Central memory CD8-positive, alpha-beta T cell (primary cell): ENCODE measurements around the gene RNPEPL1.

Experiments used
- ATAC-seq: fragments of 150-1000 bp; cut with Tn5 transposase; replicated peaks from 2 replicates; pipeline ENCODE4 v1.10.0; 2022; ENCODE audit warnings: mild to moderate bottlenecking, moderate FRiP score, moderate number of reproducible peaks; ENCODE audit not compliant: poor library complexity, severe bottlenecking; ENCODE audit errors: extremely low read depth
- DNase-seq, 2 donors: peaks; one replicate each; pipeline ENCODE4 v3.0.0; 2021; ENCODE audit warnings: low spot score in 2 of 2
- H3K27ac Mint-ChIP-seq: one replicate; pipeline ENCODE4 v1.8.0; 2022; ENCODE audit warnings: low read depth, mild to moderate bottlenecking, moderate library complexity, mixed read lengths
- H3K27me3 Mint-ChIP-seq: one replicate; pipeline ENCODE4 v1.8.0; 2022; ENCODE audit warnings: mixed read lengths
- H3K36me3 Mint-ChIP-seq: one replicate; pipeline ENCODE4 v1.8.0; 2022; ENCODE audit warnings: mild to moderate bottlenecking, moderate library complexity, mixed read lengths; ENCODE audit not compliant: insufficient read depth
- H3K4me1 Mint-ChIP-seq: one replicate; pipeline ENCODE4 v1.8.0; 2022; ENCODE audit warnings: mixed read lengths
- H3K4me3 Mint-ChIP-seq: one replicate; pipeline ENCODE4 v1.8.0; 2022; ENCODE audit warnings: mild to moderate bottlenecking, moderate library complexity, mixed read lengths
- H3K9me3 Mint-ChIP-seq: one replicate; pipeline ENCODE4 v1.8.0; 2022; ENCODE audit warnings: mixed read lengths

RNPEPL1 gene

GRCh38 chr2:240571314-240571973 lies 3.2 kb downstream of the RNPEPL1 start:
- DNase-seq (no peak), ATAC-seq (no peak)
- peak overlapping the region; percentile 62 for H3K27ac Mint-ChIP-seq

GRCh38 chr2:240572141-240573031 lies 4.1 kb downstream of the RNPEPL1 start:
- no peaks in the 10 kb centered on the region for H3K9me3 Mint-ChIP-seq
- peaks cover 39% of the 10 kb centered on the region for H3K4me1 Mint-ChIP-seq
- ATAC-seq (no peak), DNase-seq (no peak)
- peaks cover 17% of the 10 kb centered on the region for H3K36me3 Mint-ChIP-seq
- no peaks in the 10 kb centered on the region for H3K27me3 Mint-ChIP-seq
- no peak overlapping the region for H3K27ac Mint-ChIP-seq
- H3K4me3 Mint-ChIP-seq: no peak overlapping the region

More at GRCh38 chr2:240571314-240571973, 3.2 kb downstream of the RNPEPL1 start:
- Mint-ChIP-seq H3K27me3 (no peaks in the 10 kb centered on the region), H3K4me3 (peak overlapping the region; percentile 84), H3K4me1 (peaks cover 46% of the 10 kb centered on the region), H3K36me3 (peaks cover 17% of the 10 kb centered on the region), H3K9me3 (no peaks in the 10 kb centered on the region)

- ATAC-seq: no peak
- Mint-ChIP-seq H3K9me3 (no peaks in the 10 kb centered on the region), H3K27ac (no peak overlapping the region), H3K36me3 (peaks cover 15% of the 10 kb centered on the region), H3K4me1 (peaks cover 33% of the 10 kb centered on the region), H3K27me3 (no peaks in the 10 kb centered on the region), H3K4me3 (no peak overlapping the region)
- no peak for DNase-seq
Measured at GRCh38 chr2:240573071-240573515, 4.8 kb downstream of the RNPEPL1 start.

GRCh38 chr2:240573516-240574385 lies 5.5 kb downstream of the RNPEPL1 start:
- Mint-ChIP-seq H3K27me3 (no peaks in the 10 kb centered on the region), H3K4me3 (no peak overlapping the region), H3K9me3 (no peaks in the 10 kb centered on the region), H3K36me3 (peaks cover 17% of the 10 kb centered on the region), H3K4me1 (peaks cover 36% of the 10 kb centered on the region), H3K27ac (no peak overlapping the region)
- DNase-seq (no peak), ATAC-seq (no peak)

GRCh38 chr2:240574386-240575100 lies 6.3 kb downstream of the RNPEPL1 start:
- Mint-ChIP-seq H3K27ac (no peak overlapping the region), H3K4me3 (no peak overlapping the region), H3K36me3 (peaks cover 19% of the 10 kb centered on the region), H3K4me1 (peaks cover 40% of the 10 kb centered on the region), H3K27me3 (no peaks in the 10 kb centered on the region), H3K9me3 (no peaks in the 10 kb centered on the region)
- ATAC-seq: no peak
- no peak for DNase-seq

GRCh38 chr2:240575101-240575965 lies 7.0 kb downstream of the RNPEPL1 start:
- Mint-ChIP-seq H3K4me1 (peaks cover 41% of the 10 kb centered on the region), H3K4me3 (no peak overlapping the region), H3K27ac (no peak overlapping the region), H3K9me3 (no peaks in the 10 kb centered on the region), H3K27me3 (no peaks in the 10 kb centered on the region), H3K36me3 (peaks cover 15% of the 10 kb centered on the region)
- DNase-seq (no peak), ATAC-seq (no peak)

GRCh38 chr2:240576036-240576435 lies 7.8 kb downstream of the RNPEPL1 start:
- Mint-ChIP-seq H3K36me3 (peaks cover 15% of the 10 kb centered on the region), H3K9me3 (no peaks in the 10 kb centered on the region), H3K4me3 (no peak overlapping the region), H3K4me1 (peaks cover 37% of the 10 kb centered on the region), H3K27me3 (no peaks in the 10 kb centered on the region), H3K27ac (no peak overlapping the region)
- no peak for DNase-seq
- no peak for ATAC-seq

GRCh38 chr2:240576436-240577205 lies 8.3 kb downstream of the RNPEPL1 start:
- no peaks in the 10 kb centered on the region for H3K9me3 Mint-ChIP-seq
- H3K4me1 Mint-ChIP-seq: peaks cover 34% of the 10 kb centered on the region
- H3K27me3 Mint-ChIP-seq: no peaks in the 10 kb centered on the region
- no peak overlapping the region for H3K4me3 Mint-ChIP-seq
- peaks cover 12% of the 10 kb centered on the region for H3K36me3 Mint-ChIP-seq
- H3K27ac Mint-ChIP-seq: no peak overlapping the region
- no peak for ATAC-seq
- DNase-seq: no peak

- H3K27me3 Mint-ChIP-seq: no peaks in the 10 kb centered on the region
- peaks cover 30% of the 10 kb centered on the region for H3K4me1 Mint-ChIP-seq
- DNase-seq (no peak), ATAC-seq (no peak)
- H3K36me3 Mint-ChIP-seq: peaks cover 13% of the 10 kb centered on the region
- no peaks in the 10 kb centered on the region for H3K9me3 Mint-ChIP-seq
- no peak overlapping the region for H3K4me3 Mint-ChIP-seq
- H3K27ac Mint-ChIP-seq: no peak overlapping the region
Measured at GRCh38 chr2:240577281-240578109, 9.2 kb downstream of the RNPEPL1 start.

GRCh38 chr2:240578110-240578450 lies 9.8 kb downstream of the RNPEPL1 start:
- H3K27ac Mint-ChIP-seq: no peak overlapping the region
- no peaks in the 10 kb centered on the region for H3K27me3 Mint-ChIP-seq
- ATAC-seq: no peak
- no peaks in the 10 kb centered on the region for H3K9me3 Mint-ChIP-seq
- H3K36me3 Mint-ChIP-seq: peaks cover 13% of the 10 kb centered on the region
- H3K4me1 Mint-ChIP-seq: peaks cover 29% of the 10 kb centered on the region
- no peak overlapping the region for H3K4me3 Mint-ChIP-seq
- DNase-seq: no peak
